Panc1 (cell line): ENCODE data around the gene MAST4. TPM values are rescaled to one million over a fixed set of nuclear protein-coding genes. Genes with fewer than 3 reads are reported as not detected.

Experiments
- ATAC-seq: fragments of 200-7000 bp; cut with Tn5 transposase; 2 replicates; pipeline ENCODE4 v1.9.1; 2020; ENCODE audit warnings: mild to moderate bottlenecking, moderate library complexity
- BruUV-seq: library from RNA; stranded (reverse); fragments of 400-500 nt; replicated peaks from 2 replicates; lab custom pipeline; 2021; lab: Mats Ljungman, UMichigan
- CTCF ChIA-PET: fragments of 300-600 bp; sonication (Branson Sonifier 250); formaldehyde crosslinking; loops from one replicate; lab custom pipeline; 2022; ENCODE audit warnings: antibody characterized with exemption; lab: Charles Lee
- POLR2A ChIA-PET: fragments of 300-600 bp; sonication (Branson Sonifier 250); formaldehyde crosslinking; loops from one replicate; lab custom pipeline; 2022; ENCODE audit warnings: antibody characterized with exemption; lab: Charles Lee
- DNase-seq: peaks from one replicate; pipeline ENCODE4 v3.0.0-alpha.2; 2010; ENCODE audit warnings: low read depth, low spot score
- H3K27ac ChIP-seq: 2 replicates; pipeline ENCODE4 v1.5.1; 2011; ENCODE audit warnings: mild to moderate bottlenecking, low read length, inconsistent platforms
- H3K27me3 ChIP-seq: fragments of 200-500 bp; sonication (Bioruptor generic); 2 replicates; pipeline ENCODE4 v1.6.0; 2014; ENCODE audit warnings: low read length, inconsistent platforms; ENCODE audit not compliant: control insufficient read depth, insufficient read depth
- H3K36me3 ChIP-seq: fragments of 200-500 bp; sonication (Bioruptor generic); 2 replicates; pipeline ENCODE4 v1.5.1; 2014; ENCODE audit warnings: inconsistent platforms, mild to moderate bottlenecking, low read length, moderate library complexity; ENCODE audit not compliant: control insufficient read depth, insufficient read depth
- H3K4me1 ChIP-seq: 2 replicates; pipeline ENCODE4 v1.5.1; 2011; ENCODE audit warnings: inconsistent platforms, mild to moderate bottlenecking, low read length, moderate library complexity; ENCODE audit not compliant: control insufficient read depth, insufficient read depth
- H3K4me3 ChIP-seq, 2 experiments: 2 replicates each; pipeline ENCODE4 v1.5.1; 2011 to 2012; ENCODE audit warnings: low read depth in 2 of 2, low read length in 2 of 2, mild to moderate bottlenecking in 2 of 2, inconsistent platforms in 1 of 2, moderate library complexity in 1 of 2
- H3K9me3 ChIP-seq: fragments of 200-500 bp; sonication (Bioruptor generic); 2 replicates; pipeline ENCODE4 v1.5.1; 2014; ENCODE audit warnings: low read depth, mild to moderate bottlenecking, inconsistent platforms, low read length, moderate library complexity; ENCODE audit not compliant: control insufficient read depth, insufficient read depth
- POLR2AphosphoS5 ChIP-seq: IDR thresholded peaks from 2 replicates; pipeline ENCODE4 v1.6.1; 2012; ENCODE audit warnings: mild to moderate bottlenecking, low read depth, low read length, moderate library complexity
- SIN3A ChIP-seq: IDR thresholded peaks from 2 replicates; pipeline ENCODE4 v1.6.1; 2012; ENCODE audit warnings: low read depth, mild to moderate bottlenecking, low read length, moderate library complexity, borderline replicate concordance; ENCODE audit not compliant: insufficient read depth
- TCF7L2 ChIP-seq: IDR thresholded peaks from 2 replicates; pipeline ENCODE4 v1.6.1; 2011; ENCODE audit warnings: mild to moderate bottlenecking, low read depth, low read length, inconsistent platforms
- in situ Hi-C: cut with HindIII; loops from 2 replicates; pipeline ENCODE4 v1.10.0; 2016; ENCODE audit warnings: low sequenced_read_pairs, low pct_unique_long_range_greater_than_20kb
- intact Hi-C: fragments of 100-400 bp; cut with micrococcal nuclease; formaldehyde crosslinking; loops from one replicate; pipeline ENCODE4 v1.10.0; 2022; ENCODE audit not compliant: unreplicated experiment
- total RNA-seq: library from RNA; stranded (reverse); gene quantifications from one replicate; pipeline ENCODE4 v1.2.1, GENCODE V29; 2021; ENCODE audit not compliant: unreplicated experiment
- TF ChIP-seq, protein P1 (sequence below), 2 experiments: IDR thresholded peaks; 2 replicates each; pipeline ENCODE4 v1.6.1; 2011 to 2012; ENCODE audit warnings: low read depth in 2 of 2, control low read depth in 1 of 2, low read length in 1 of 2, mild to moderate bottlenecking in 1 of 2, moderate library complexity in 1 of 2; ENCODE audit not compliant: insufficient read depth in 1 of 2
- TF ChIP-seq, protein P2 (sequence below): fragments of 450-650 bp; IDR thresholded peaks from 2 replicates; pipeline ENCODE4 v1.5.1; 2017; ENCODE audit warnings: mild to moderate bottlenecking

Gene MAST4
- total RNA-seq, 1 experiment from 2014 or later, result 1.8 TPM

DNA sequence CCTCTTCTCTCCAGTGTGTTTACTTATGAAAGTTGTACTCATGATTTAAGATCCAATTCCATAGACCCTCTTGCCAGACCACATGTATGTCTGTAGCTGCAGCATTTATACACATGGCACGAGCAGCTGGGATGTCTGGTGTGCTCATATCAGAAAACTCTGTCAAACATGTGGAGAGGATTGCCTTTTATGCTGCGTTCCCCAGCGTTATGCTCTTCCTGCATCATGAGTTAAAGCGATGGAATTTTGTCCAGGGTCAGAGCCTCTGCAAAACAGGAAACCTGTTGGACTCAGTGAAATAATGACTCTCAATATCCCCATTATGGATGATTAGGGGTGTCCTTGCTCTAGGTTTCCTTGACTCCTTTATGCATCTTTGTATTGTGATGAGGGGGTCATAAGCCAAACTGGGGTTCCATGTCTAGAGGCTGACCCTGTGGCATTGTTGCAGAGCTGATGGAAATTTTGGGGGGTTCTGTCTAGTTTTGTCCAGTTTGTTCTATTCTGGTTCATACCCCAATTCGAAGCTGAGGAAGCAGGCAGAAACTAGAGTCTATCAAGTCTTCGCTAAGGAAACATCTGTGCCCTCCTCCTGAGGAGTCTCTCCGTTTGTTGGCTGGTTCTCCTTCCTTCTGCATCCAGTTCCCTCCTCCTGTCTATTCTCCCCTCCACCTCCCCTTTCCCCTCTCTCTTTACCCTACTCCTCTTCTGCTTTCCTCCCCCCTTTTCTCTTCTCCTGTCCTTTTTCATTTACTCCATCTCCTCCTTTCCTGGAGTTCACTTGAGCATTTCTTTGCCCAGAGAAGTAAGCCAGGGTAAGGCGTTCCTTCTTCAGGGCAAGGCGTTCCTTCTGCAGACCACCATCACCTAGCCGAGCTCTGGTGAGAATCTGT lies 252.8 kb downstream of the MAST4 start:
- Histone ChIP-seq H3K4me3 (no peak overlapping the region), H3K27ac (no peak overlapping the region), H3K9me3 (no peaks in the 10 kb centered on the region), H3K27me3 (no peaks in the 10 kb centered on the region; the same call in none of the 2 replicates), H3K4me1 (no peaks in the 10 kb centered on the region), H3K36me3 (no peaks in the 10 kb centered on the region)
- in situ Hi-C loops, result no loop called here
- BruUV-seq, result no TSS peak
- DNase-seq (no peak), ATAC-seq (no peak)
- CTCF ChIA-PET, result no interaction called here
- intact Hi-C loops, result no loop called here
- POLR2A ChIA-PET, result no interaction called here
- TF ChIP-seq, protein P1, sequence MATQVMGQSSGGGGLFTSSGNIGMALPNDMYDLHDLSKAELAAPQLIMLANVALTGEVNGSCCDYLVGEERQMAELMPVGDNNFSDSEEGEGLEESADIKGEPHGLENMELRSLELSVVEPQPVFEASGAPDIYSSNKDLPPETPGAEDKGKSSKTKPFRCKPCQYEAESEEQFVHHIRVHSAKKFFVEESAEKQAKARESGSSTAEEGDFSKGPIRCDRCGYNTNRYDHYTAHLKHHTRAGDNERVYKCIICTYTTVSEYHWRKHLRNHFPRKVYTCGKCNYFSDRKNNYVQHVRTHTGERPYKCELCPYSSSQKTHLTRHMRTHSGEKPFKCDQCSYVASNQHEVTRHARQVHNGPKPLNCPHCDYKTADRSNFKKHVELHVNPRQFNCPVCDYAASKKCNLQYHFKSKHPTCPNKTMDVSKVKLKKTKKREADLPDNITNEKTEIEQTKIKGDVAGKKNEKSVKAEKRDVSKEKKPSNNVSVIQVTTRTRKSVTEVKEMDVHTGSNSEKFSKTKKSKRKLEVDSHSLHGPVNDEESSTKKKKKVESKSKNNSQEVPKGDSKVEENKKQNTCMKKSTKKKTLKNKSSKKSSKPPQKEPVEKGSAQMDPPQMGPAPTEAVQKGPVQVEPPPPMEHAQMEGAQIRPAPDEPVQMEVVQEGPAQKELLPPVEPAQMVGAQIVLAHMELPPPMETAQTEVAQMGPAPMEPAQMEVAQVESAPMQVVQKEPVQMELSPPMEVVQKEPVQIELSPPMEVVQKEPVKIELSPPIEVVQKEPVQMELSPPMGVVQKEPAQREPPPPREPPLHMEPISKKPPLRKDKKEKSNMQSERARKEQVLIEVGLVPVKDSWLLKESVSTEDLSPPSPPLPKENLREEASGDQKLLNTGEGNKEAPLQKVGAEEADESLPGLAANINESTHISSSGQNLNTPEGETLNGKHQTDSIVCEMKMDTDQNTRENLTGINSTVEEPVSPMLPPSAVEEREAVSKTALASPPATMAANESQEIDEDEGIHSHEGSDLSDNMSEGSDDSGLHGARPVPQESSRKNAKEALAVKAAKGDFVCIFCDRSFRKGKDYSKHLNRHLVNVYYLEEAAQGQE (IDR thresholded peaks at IDR 0.05; ENCODE audit: insufficient read depth in 1 of 2, low read depth in 2 of 2, low read length in 1 of 2), result no peak
- TF ChIP-seq, protein P2, sequence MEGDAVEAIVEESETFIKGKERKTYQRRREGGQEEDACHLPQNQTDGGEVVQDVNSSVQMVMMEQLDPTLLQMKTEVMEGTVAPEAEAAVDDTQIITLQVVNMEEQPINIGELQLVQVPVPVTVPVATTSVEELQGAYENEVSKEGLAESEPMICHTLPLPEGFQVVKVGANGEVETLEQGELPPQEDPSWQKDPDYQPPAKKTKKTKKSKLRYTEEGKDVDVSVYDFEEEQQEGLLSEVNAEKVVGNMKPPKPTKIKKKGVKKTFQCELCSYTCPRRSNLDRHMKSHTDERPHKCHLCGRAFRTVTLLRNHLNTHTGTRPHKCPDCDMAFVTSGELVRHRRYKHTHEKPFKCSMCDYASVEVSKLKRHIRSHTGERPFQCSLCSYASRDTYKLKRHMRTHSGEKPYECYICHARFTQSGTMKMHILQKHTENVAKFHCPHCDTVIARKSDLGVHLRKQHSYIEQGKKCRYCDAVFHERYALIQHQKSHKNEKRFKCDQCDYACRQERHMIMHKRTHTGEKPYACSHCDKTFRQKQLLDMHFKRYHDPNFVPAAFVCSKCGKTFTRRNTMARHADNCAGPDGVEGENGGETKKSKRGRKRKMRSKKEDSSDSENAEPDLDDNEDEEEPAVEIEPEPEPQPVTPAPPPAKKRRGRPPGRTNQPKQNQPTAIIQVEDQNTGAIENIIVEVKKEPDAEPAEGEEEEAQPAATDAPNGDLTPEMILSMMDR, result no peak
- no peak for TF ChIP-seq SIN3A
- no peak for TF ChIP-seq TCF7L2
- TF ChIP-seq POLR2AphosphoS5, result no peak

DNA sequence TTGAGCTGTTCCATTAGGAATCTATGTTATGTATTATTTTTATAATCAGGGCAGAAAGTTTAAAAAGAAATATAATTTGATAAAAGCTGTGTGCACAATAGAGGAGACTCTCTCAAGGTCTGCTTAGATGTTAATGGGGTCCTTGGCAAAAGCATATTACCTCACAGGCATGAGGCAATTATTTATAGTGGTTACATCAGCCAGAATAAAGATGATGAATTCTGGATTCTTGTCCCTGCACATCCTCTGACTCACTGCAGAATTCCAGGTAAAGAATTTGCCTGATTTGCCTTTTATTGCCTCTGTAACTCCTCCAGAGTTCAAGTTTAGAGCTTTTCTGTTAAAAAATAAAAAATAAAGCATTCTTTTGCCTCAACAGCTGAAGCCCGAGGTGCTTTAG lies 253.6 kb downstream of the MAST4 start:
- no TSS peak for BruUV-seq
- Histone ChIP-seq H3K9me3 (no peaks in the 10 kb centered on the region), H3K4me3 (no peak overlapping the region; a peak in 1 of 4 replicates), H3K36me3 (no peaks in the 10 kb centered on the region), H3K27me3 (no peaks in the 10 kb centered on the region; the same call in none of the 2 replicates), H3K27ac (no peak overlapping the region), H3K4me1 (no peaks in the 10 kb centered on the region)
- intact Hi-C loops, result no loop called here
- ChIA-PET POLR2A (no interaction called here), CTCF (no interaction called here)
- in situ Hi-C loops, result no loop called here
- DNase-seq (no peak), ATAC-seq (no peak)
- TF ChIP-seq POLR2AphosphoS5, result no peak
- no peak for TF ChIP-seq SIN3A
- TF ChIP-seq TCF7L2, result no peak
- TF ChIP-seq, protein P2, result no peak
- TF ChIP-seq, protein P1 (IDR thresholded peaks at IDR 0.05; ENCODE audit: insufficient read depth in 1 of 2, low read depth in 2 of 2, low read length in 1 of 2), result no peak
